ENCODE results near the gene OTUB2. TPM values are rescaled to one million over a fixed set of nuclear protein-coding genes. Genes with fewer than 3 reads are reported as not detected.

Gene OTUB2
- total RNA-seq, 4 donors from 2014 or later, result 2.1 to 10.3 (median 7.4) TPM

GRCh38 chr14:94037954-94038353 lies 11.8 kb downstream of the OTUB2 start:
- DNase-seq, result no peak
- intact Hi-C loops (cut with DNase I), result no loop called here

GRCh38 chr14:94038510-94038909 lies 12.4 kb downstream of the OTUB2 start:
- intact Hi-C loops (cut with DNase I), result no loop called here
- no peak for DNase-seq
- no peak for TF ChIP-seq POLR2A (IDR thresholded peaks at IDR 0.05)
- TF ChIP-seq CTCF (IDR thresholded peaks at IDR 0.05), result no peak
- Histone ChIP-seq H3K9me3 (no peaks in the 10 kb centered on the region), H3K27ac (no peak overlapping the region), H3K4me1 (peaks cover 0 to 11% (median 0%) of the 10 kb centered on the region in 3 donors), H3K27me3 (no peaks in the 10 kb centered on the region), H3K4me3 (no peak overlapping the region), H3K36me3 (peaks cover 0 to 16% (median 0%) of the 10 kb centered on the region in 3 donors)
- WGBS, 2 donors, result no CpG with 5 or more reads among the region's 7 CpGs

More at GRCh38 chr14:94037954-94038353, 11.8 kb downstream of the OTUB2 start:
- Histone ChIP-seq H3K9me3 (no peaks in the 10 kb centered on the region), H3K27ac (no peak overlapping the region), H3K27me3 (no peaks in the 10 kb centered on the region), H3K36me3 (peaks cover 0 to 11% (median 0%) of the 10 kb centered on the region in 3 donors), H3K4me1 (peaks cover 0 to 11% (median 0%) of the 10 kb centered on the region in 3 donors), H3K4me3 (no peak overlapping the region)
- WGBS, 2 donors, result 67% methylated on average over 5 of the region's 9 CpGs; no CpG with 5 or more reads in 1 of the 2 donors
- TF ChIP-seq CTCF (IDR thresholded peaks at IDR 0.05) (no peak), POLR2A (IDR thresholded peaks at IDR 0.05) (no peak)

- peaks cover 0 to 11% (median 0%) of the 10 kb centered on the region in 3 donors for H3K4me1 ChIP-seq
- no peak for TF ChIP-seq CTCF (IDR thresholded peaks at IDR 0.05)
- no peak for TF ChIP-seq POLR2A (IDR thresholded peaks at IDR 0.05)
- DNase-seq, result no peak
- intact Hi-C loops (cut with DNase I), result no loop called here
- H3K4me3 ChIP-seq, result no peak overlapping the region
- H3K36me3 ChIP-seq, result peaks cover 0 to 22% (median 0%) of the 10 kb centered on the region in 3 donors
- H3K9me3 ChIP-seq, result no peaks in the 10 kb centered on the region
- H3K27ac ChIP-seq, result no peak overlapping the region
- H3K27me3 ChIP-seq, result no peaks in the 10 kb centered on the region
- WGBS, 2 donors, result 75 to 81% methylated on average over 6 to 8 of the region's 11 CpGs
These were observed 12.9 kb downstream of the OTUB2 start for GRCh38 chr14:94038921-94039629.

- intact Hi-C loops (cut with DNase I), result no loop called here
- WGBS, 2 donors, result 72 to 86% methylated on average over 4 of the region's 5 CpGs
- H3K27me3 ChIP-seq, result no peaks in the 10 kb centered on the region
- H3K27ac ChIP-seq, result no peak overlapping the region
- TF ChIP-seq CTCF (IDR thresholded peaks at IDR 0.05) (no peak), POLR2A (IDR thresholded peaks at IDR 0.05) (no peak)
- DNase-seq, result no peak
- H3K4me3 ChIP-seq, result no peak overlapping the region
- H3K4me1 ChIP-seq, result peaks cover 0 to 11% (median 0%) of the 10 kb centered on the region in 3 donors
- no peaks in the 10 kb centered on the region for H3K9me3 ChIP-seq
- peaks cover 0 to 34% (median 0%) of the 10 kb centered on the region in 3 donors for H3K36me3 ChIP-seq
These were observed 14.1 kb downstream of the OTUB2 start for GRCh38 chr14:94040247-94040646.

- Histone ChIP-seq H3K27me3 (no peaks in the 10 kb centered on the region), H3K9me3 (no peaks in the 10 kb centered on the region), H3K4me3 (no peak overlapping the region), H3K4me1 (peaks cover 0 to 11% (median 0%) of the 10 kb centered on the region in 3 donors), H3K36me3 (peaks cover 0 to 39% (median 0%) of the 10 kb centered on the region in 3 donors), H3K27ac (no peak overlapping the region)
- intact Hi-C loops (cut with DNase I), result no loop called here
- WGBS, 2 donors, result 81% methylated on average over 12 to 13 of the region's 13 CpGs
- no peak for TF ChIP-seq CTCF (IDR thresholded peaks at IDR 0.05)
- DNase-seq, result no peak
These were observed 14.7 kb downstream of the OTUB2 start for GRCh38 chr14:94040796-94041195.

All from esophagus squamous epithelium (tissue), 5 donors.